Measurements from ENCODE around the gene CHST6.
"Not testable (repeated sequence)": the region's sequence is repeated elsewhere in the genome, so short reads cannot be mapped to it uniquely, and the experiment has no call there.

CHST6 gene

GRCh38 chr16:75495076-75495674 is at the start of gene CHST6:
Gene CHST6, minus strand, starts transcription at chr16:75495441. Its CDS starts 15,613 bp downstream, at chr16:75479828.
- H3K27ac ChIP-seq, result no peak within 1 kb of the TSS

GRCh38 chr16:75542462-75542861 is 47.2 kb upstream of the CHST6 start:
- H3K27ac ChIP-seq, result not testable (repeated sequence)

More at GRCh38 chr16:75495076-75495674, at the start of gene CHST6:
- TF ChIP-seq ZFX (IDR thresholded peaks at IDR 0.05), result no peak

DNA sequence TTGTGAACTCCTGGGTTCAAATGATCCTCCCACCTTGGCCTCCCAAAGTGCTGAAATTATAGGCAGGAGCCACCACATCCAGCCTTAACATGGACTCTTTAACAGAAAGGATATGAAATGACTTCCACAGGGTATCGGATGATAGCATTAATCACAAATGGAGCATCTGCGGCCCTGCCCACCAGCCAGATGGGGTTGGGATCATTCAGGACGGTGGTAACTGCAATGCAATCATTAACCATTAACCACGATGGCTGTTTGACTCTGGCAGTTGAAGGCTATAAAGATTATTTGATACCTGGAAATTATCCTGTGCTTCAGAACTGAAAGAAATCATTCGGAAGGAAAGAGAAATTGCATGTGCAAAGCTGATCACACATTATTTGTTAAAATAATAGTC is 46.0 kb upstream of the CHST6 start:
- TF ChIP-seq CTCF (conservative IDR thresholded peaks at IDR 0.05) (no peak), ZFX (IDR thresholded peaks at IDR 0.05) (no peak)
- H3K27ac ChIP-seq, result no peak overlapping the region

DNA sequence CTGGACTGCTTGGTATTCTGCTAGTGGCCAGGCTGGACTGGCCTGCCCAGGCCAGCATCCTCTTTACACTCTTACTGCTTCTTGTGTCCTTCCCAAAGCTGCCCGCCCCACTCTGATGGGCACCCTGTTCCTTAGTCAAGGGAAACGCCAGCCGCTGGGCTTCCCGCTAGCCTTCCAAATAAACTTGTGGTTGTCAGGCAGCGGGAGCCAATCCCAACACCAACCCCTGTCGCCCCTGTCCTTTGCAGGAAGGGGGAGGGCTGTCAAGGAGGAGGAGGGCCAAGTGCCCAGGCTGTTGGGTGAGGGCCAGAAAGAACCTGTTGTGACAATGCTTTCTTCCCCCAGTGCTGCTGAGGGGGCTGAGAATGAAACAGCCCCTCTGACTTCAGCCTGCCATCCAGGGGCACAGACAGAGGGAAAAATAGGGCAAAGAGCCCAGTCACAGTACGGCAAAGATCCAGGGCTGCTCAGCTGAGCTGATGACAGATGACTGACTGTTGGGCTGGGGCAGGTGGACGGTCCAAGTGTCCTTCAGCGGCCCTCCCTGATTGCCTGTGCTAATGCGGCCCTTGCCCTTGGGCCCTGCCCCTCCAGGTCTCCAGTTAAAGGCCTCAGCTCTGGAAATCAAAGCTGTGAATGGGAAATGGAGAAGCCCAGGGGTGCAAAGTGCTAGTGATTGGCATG is 43.8 kb upstream of the CHST6 start:
- H3K27ac ChIP-seq, result not testable (repeated sequence)

- TF ChIP-seq CTCF (conservative IDR thresholded peaks at IDR 0.05), result no peak
- TF ChIP-seq ZFX (IDR thresholded peaks at IDR 0.05), result no peak
- no peak overlapping the region for H3K27ac ChIP-seq
These were observed 42.5 kb upstream of the CHST6 start for GRCh38 chr16:75537776-75538175.

GRCh38 chr16:75535901-75536300 is 40.7 kb upstream of the CHST6 start, which contains the start of gene CHST5:
Gene CHST5, minus strand, starts transcription at chr16:75536108. Its CDS starts 5,724 bp downstream, at chr16:75530384.
- no peak within 1 kb of the TSS for H3K27ac ChIP-seq
- TF ChIP-seq ZFX (IDR thresholded peaks at IDR 0.05), result no peak
- TF ChIP-seq CTCF (conservative IDR thresholded peaks at IDR 0.05), result no peak

- no peak overlapping the region for H3K27ac ChIP-seq
- TF ChIP-seq ZFX (IDR thresholded peaks at IDR 0.05) (no peak), CTCF (conservative IDR thresholded peaks at IDR 0.05) (no peak)
These were observed 40.1 kb upstream of the CHST6 start for GRCh38 chr16:75535211-75535843.

GRCh38 chr16:75534560-75535205 is 39.4 kb upstream of the CHST6 start:
- H3K27ac ChIP-seq, result no peak overlapping the region
- TF ChIP-seq CTCF (conservative IDR thresholded peaks at IDR 0.05) (no peak), ZFX (IDR thresholded peaks at IDR 0.05) (no peak)

Measured in C4-2B (cell line).